CD4-positive, alpha-beta T cell treated with Interleukin-21 for 1 hour (primary cell): ENCODE measurements around the gene EMSY.
"Not testable (repeated sequence)": the region's sequence is repeated elsewhere in the genome, so short reads cannot be mapped to it uniquely, and the experiment has no call there.

Experiments
- DNase-seq: peaks from one replicate; pipeline ENCODE4 v3.0.0-alpha.2; 2020

EMSY gene

GRCh38 chr11:76577226-76577920, 132.6 kb downstream of the EMSY start:
- DNase-seq, result no peak

GRCh38 chr11:76577921-76578653, 133.3 kb downstream of the EMSY start:
- DNase-seq, result no peak

GRCh38 chr11:76578654-76579055, 133.8 kb downstream of the EMSY start:
- no peak for DNase-seq

DNA sequence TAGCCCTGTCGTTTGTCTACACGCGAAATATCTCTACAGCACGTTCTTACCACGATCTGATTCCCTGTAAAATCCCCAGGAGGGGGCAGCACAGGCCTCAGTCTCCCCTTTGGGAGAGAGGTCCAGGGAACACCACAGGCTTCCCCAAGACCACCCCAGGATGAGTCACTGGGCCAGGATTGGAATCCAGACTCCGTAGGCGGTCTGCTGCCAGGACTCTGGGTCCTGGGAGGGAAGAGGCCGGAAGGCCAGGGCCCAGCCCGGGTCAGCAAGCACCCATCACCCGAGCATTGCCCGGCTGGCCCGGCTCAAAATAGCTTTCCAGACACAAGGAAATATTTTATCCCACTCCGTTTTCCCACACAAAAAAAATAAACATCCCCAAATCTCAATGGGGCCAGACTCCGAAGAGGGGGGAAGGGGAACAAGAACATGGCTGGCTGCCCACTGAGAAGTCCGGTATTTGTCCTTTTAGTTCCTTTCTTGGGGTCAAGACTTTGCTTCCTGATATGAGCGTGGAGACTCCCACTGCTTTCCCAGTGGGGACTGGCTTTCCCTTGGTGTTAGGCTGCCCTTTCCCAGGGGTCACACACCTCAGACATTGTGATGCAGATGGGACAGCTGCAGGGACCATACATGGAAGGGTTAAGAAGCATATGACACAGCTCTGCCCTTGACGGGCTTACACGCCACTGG, 134.4 kb downstream of the EMSY start:
- DNase-seq, result no peak

- DNase-seq, result no peak
These were observed 134.9 kb downstream of the EMSY start for GRCh38 chr11:76579752-76580151.

GRCh38 chr11:76582471-76582870, 137.7 kb downstream of the EMSY start:
- not testable (repeated sequence) for DNase-seq

DNA sequence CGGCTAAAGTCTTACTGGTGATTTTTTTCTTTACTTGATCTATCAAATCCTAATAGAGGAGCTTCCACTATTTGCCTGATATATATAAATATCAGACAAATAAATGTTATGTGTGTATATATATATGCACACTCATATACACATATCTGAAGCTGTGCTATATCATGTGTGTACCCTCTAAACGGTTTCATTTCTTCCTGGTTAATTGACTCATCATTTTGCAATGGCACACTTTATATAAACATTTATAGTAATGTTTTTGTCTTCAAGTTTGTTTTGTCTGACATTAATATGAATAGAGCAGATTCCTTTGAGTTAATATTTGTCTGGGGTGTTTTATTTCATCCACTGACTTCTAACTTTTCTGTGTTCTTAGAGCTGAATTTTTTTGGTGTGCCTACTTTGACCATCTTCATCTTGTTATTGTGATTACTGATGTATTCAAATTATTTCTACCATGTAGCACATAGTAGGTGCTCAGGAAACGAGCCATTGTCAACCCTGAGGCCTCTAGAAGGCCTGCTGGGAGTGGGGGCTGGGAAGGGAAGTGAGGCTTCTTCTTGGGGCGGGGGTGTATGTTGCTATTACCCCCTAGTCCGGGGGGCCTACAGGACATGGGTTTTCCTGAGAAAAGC, 143.1 kb downstream of the EMSY start:
- no peak for DNase-seq

- peak; percentile 32 for DNase-seq
These were observed 143.9 kb downstream of the EMSY start for GRCh38 chr11:76588455-76589325.

DNA sequence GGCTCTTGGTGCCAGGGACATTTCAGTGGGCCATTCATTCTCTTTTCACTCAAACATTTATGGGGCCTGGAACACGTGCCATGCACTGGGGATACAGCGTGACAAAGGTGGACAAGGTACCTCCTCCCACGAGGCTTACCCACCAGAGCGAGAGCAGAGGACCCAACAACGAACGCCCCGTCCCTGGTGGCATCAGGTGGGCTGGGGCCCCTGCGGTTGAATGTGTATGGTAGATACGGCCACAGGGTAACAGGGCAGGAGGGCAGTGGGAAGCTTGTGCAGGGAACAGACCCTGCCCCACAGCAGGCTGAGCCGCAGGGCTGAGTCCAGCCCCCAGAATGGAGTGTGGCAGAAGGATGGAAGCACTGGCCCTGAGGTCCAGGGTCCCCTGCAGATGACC, 144.7 kb downstream of the EMSY start:
- DNase-seq, result no peak

DNA sequence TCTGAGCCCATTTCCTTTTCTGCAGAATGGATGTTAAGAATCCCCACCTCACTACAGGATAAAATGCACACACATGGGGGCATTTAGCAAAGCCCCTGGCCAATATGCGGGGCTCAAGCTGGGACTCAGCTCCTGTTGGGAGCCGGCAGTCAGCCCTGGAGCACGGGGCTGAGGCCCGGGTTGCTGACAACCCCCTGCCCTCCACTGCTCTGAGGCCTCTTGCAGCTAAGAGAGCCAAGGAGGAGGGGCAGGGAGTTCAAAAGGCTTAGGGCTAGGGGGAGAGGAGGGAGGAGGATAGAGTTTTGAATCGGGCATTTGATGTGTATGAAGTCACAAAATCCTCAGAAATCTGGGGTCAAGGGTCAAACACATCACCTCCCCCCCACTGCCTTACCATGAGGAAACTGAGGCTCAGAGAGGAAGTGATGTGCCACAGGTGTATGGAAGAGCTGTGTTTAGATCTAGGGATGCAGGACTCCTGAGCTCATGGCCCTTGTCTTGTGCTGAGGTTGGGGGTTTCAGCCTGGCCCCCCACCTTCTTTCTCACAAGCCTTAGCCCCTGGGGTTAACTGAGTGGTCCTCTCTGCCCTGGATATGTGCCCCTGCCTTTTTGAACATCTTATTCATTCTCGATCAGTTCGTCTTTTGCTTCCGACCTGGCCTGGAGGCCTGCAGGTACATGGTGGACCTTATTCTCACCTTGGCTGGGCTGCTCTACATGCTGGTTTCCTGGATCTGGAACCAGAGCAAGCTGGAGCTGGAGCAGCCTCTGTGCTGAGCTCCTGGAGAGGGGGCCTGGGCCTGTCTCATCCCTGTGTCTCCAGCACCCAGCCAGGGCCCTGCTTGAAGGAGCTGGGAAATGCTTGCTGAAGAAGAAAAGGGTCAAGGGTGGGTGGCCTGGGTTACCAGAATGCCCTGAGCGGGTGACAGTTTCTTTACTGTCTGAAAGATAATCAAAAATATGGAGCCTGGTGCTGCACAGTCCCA, 145.4 kb downstream of the EMSY start:
- DNase-seq, result no peak

DNA sequence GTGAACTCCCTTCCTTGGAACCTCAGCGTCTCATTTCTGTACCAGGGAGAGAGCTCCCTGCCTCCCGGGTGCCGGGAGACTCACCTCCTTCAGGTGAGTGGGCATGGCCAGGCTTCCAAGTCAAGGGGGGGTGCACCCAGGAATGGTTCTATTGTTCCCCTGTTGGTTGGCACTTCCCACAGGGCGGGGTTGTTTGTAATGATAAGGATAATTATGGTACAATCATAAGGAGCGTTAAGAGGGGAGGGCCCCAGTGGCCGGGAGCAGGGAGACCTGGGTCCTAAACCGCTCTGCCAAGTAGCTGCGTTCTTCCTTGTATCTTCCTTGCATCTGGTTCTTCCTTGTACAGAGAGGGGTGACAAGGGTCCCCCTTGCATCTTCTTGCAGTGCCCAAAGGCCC, 146.6 kb downstream of the EMSY start:
- DNase-seq, result no peak

DNA sequence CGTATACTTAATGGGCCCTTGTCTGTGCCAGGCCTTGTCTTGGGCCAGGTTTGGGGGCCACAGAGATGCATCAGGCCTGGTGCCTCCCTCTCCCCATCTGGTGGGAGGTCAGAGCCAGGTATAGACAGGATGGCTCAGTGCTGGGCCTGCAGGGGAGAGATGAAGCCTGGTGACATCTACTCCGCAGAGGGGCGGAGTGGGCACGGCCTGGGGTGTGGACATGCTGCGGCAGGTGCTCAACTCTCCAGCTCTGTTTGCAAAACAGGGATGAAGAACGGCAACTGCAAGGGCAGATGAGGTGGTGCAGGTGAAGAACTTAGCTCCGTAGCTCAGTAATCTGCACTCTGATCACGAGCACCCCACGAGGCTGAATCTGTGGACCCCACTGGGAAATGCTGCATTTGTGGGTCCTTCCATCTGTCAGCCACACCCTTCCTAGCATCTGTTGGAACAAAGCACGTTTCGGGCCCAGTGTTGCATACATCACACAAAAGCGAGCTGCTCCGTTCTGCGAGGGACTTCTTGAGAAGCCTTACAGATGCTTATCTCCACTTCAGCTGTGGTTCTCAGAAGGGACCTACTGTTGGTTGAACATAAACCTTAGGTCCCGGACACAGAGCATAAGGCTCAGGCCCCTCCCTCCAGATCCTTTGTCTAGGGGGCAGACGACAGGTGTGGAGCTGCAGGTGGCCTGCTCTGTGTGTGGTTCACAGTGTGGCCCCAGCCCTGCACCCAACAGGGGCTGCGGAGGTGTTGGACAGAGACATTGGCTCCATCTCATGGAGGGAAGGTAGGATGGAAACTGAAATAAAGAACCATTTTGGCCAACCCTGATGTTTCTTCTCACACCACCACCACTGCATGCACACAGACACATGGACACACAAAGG, 147.5 kb downstream of the EMSY start:
- DNase-seq, result no peak

DNA sequence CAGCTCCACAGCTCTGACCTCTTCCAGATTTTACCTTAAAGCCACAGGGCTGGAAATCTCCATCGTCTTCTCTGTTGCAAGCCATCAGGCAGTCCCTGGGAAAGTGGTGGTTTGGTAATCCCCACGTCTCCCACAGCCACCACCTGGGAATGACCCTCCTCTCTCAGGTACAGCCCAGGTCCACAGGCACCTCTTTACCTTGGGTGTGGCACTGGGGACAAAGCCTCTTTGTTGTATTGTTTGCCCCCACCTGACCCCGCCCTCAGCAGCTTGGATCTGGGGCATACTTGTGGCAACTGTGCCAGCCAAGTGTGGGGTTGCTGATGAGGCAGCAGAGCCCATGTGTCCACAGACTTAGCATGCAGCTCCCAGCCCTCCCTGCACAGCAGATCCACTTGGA, 148.1 kb downstream of the EMSY start:
- no peak for DNase-seq

- not testable (repeated sequence) for DNase-seq
These were observed 150.3 kb downstream of the EMSY start for GRCh38 chr11:76595091-76595490.

GRCh38 chr11:76596652-76597051, 151.8 kb downstream of the EMSY start:
- DNase-seq, result no peak

GRCh38 chr11:76597533-76598425, 153.0 kb downstream of the EMSY start:
- no peak for DNase-seq

DNA sequence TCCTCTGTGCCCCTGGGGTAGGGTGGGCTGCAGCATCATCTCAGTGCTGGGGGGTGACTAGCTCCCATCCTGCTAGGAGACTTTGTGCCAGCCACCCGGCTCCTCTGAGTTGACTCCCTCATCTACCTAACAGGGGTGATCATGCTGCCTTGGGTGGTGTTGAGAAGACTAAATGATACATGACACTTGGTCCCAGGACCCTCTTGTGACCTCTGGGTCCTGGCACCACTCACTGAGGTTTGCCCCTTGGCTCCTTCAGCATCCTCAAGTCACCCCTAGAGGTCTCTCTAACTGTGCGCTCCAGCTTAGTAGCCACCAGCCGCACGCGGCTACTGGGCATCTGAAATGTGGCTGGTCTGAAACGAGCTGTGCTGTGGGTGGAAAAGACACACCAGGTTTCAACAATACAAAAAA, 153.6 kb downstream of the EMSY start:
- no peak for DNase-seq

DNA sequence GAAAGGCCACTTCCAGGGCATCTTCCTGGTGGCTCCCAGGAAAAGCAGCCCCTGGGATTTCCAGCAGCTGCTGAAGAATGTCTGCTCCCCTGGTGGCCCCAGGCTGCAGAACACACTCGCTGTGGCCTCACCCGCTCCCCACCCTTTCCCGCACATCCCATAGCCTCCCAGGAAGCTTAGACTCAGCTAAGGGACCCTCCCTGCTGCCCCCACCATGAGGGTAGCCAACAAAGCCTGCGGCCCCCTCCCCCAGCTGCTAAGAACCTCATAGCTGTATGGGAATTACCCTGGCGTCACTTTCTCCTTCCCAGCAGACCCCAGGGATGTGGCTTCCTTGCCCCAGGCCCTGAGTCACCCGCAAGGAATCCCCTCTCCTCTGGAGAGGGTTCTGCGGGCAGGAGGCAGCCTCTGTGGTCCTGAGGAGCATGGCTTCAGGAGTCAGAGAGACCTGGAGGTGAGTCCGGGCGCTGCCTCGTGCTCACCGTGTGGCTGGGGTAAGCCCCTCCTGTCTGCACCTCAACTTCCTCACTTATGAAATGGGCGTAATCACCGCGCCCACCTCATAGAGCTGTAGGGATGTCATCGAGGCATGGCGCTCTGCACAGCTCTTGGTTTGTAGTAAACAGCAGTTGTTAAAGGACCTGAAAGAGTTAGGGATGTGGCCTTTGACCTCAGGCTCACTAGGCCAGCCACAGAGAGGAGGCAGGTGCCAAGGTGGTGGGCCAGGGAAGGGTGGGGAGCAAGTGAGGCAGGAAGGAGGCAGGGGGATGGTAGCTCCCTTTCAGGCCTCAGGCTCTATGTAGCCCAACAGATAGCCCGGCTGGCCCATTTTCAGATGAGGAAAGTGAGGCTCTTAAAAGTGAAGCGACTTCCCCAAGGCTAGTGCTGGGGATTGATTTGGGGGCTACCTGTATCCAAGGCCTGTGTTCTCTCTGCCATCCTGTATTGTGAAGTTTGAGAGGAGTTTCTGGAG, 154.5 kb downstream of the EMSY start:
- DNase-seq, result no peak
